Measurements from ENCODE around the gene UBL3.

DNA sequence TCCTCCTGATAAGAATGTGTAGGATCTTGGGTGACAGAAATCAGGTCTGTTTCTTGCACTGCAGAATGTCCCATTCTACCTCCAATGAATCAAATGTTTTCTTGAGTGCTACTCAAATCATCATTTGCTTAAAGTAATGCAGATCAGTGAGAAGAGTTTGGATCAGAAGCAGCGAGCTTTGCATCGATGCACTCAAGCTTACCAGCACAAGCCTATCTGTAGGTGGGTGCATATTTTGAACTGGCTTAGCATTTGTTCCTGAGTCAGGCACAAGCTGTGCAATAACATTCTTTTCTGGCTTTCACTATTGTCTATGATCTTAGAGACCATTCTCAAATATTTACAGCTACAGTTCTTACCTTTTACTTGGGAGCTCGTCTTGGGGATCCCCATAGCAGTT lies 109.5 kb downstream of the UBL3 start:
- TF ChIP-seq, protein P1, sequence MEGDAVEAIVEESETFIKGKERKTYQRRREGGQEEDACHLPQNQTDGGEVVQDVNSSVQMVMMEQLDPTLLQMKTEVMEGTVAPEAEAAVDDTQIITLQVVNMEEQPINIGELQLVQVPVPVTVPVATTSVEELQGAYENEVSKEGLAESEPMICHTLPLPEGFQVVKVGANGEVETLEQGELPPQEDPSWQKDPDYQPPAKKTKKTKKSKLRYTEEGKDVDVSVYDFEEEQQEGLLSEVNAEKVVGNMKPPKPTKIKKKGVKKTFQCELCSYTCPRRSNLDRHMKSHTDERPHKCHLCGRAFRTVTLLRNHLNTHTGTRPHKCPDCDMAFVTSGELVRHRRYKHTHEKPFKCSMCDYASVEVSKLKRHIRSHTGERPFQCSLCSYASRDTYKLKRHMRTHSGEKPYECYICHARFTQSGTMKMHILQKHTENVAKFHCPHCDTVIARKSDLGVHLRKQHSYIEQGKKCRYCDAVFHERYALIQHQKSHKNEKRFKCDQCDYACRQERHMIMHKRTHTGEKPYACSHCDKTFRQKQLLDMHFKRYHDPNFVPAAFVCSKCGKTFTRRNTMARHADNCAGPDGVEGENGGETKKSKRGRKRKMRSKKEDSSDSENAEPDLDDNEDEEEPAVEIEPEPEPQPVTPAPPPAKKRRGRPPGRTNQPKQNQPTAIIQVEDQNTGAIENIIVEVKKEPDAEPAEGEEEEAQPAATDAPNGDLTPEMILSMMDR (IDR thresholded peaks at IDR 0.05) = no peak
- TF ChIP-seq POLR2A (IDR thresholded peaks at IDR 0.05) (no peak), EP300 (IDR thresholded peaks at IDR 0.05) (no peak)

Data from tibial nerve (tissue), 4 donors.